Activated CD8-positive, alpha-beta memory T cell treated with anti-CD3 and anti-CD28 coated beads for 24 hours (primary cell): ENCODE results near the gene MLLT3.

ENCODE experiments used
- DNase-seq: peaks from one replicate; pipeline ENCODE4 v3.0.0-alpha.2; 2020

MLLT3 gene

GRCh38 chr9:20407013-20407412 is 215.3 kb downstream of the MLLT3 start:
- DNase-seq = no peak

DNA sequence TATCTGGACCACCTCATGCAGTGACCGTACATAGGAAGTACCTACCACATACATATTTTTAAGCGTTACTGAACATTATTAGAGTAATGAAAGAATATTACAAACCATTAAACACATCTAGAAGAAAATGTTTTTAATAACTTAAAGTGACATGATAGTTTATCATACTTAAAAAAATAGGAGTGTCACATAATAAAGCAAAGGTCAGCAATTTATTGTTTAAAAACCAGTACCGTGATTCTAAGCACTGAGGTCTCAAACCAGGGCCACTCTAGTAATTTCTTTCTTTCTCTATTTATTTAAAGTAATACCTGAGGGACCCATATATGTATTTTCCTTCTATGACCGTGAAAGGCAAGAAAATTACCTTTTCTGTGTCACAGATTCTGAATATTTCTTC is 216.0 kb downstream of the MLLT3 start:
- no peak for DNase-seq

GRCh38 chr9:20405616-20406015 is 216.7 kb downstream of the MLLT3 start:
- no peak for DNase-seq

DNA sequence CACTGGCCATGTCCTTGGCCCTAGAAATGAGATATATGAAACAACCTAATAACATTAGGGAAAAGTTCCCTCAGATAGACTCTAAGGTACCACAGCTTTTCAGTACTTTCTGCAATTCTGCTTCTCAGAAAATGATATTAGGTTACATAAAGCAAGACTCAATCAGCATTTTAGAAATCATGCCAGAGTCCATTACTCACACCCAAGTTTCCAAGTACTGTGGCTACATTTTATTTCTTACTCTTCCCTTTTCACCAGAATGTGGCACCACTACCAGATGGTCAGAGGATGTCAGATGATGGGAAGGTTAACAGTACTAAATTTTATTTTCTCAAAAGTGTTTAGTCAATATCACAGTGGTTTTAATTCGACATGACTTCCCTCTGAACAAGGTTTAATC is 217.2 kb downstream of the MLLT3 start:
- DNase-seq = no peak

GRCh38 chr9:20404192-20404813 is 218.0 kb downstream of the MLLT3 start:
- DNase-seq = no peak

DNA sequence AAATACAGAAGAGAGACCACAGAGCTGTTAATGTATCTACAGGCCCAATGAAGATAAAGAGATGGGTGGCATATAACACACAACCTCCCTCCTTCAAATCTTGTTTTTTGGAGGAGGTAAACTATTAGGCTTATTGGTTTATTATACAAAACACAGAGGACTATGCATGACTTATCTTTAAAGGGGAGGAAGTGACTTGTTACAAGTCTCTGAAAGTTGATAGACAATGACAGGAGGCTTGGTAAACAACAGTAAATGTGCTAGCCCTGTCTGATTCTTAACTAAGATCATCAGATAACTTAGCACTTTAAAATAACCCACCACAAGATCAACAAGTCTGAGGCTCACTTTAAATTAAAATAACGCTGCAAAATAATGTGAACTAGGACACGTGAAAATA is 219.0 kb downstream of the MLLT3 start:
- no peak for DNase-seq

GRCh38 chr9:20402273-20402875 is 219.9 kb downstream of the MLLT3 start:
- no peak for DNase-seq

DNA sequence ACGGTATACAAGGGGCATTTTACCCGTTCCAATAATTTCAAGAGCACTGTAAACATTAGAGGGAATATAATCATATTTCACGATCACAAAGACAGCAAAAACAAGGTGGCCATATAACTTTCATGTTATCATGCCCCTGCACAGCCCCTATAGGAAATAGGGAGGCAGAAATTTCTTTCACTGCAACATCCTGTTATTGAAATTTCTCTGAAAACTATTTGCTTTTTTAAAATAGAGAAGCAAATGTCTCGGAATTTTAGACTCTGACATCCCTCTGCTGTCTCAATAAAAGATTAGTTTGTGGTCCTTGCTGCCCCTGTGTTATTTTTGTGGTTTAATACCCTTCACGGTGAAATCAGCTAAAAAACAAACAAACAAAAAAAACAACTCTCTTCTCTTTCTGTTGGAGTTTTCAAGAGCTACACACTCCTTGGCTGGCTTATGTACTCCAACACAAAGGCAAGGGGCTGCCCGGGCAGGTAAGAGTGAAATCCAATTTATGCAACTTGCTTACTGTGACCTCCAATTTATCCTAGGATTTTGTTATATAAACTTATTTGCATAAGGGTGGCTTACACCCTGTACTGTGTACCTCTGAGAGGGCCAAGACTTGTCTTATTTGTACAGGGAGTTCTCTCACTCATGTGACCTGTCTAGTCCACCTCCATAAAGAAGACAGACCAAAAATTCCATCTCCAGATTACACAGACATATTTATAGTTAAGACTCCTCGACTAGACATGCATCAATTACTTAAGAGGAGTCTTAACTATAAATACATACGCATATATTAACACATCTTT is 223.6 kb downstream of the MLLT3 start:
- DNase-seq = no peak

GRCh38 chr9:20397348-20397747 is 225.0 kb downstream of the MLLT3 start:
- no peak for DNase-seq

- DNase-seq = no peak
Observed at GRCh38 chr9:20396509-20396908, 225.8 kb downstream of the MLLT3 start.

DNA sequence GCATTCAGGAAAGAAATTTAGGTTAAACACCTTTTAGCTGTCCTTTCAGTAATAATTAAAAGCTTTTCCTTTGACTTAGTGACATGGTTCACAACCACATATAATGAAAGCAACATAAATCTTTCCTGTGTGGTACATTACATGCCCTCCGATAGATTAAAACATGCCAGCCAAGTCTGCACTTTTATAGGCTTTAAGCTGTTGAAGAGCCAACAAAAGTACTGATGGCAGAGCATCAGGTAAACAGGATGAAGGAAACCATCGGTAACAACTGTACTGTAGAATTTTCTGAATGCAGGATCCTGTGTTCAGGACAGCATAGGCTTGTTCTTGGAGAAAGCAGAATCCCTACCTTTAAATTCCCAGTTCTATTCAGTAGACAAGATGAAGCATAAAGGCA is 226.6 kb downstream of the MLLT3 start:
- no peak for DNase-seq

DNA sequence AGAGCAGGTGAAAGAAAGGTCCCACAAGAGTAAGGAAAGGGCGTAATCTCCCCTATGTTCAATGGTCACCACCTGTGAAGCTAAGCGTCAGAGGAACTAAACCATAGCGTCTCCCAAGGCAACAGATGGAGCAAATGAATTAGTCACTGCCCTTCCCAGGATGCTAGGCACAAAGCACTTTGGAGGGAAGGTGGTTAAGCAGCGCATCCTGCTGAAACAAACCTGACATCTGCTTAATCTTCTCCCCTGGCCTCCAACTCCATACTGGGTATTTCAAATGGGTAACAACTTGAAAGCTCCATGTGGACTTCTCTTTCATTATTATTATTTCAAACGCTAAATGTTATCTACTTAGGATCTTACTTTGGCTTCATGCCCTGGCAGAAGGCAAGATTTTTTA is 227.3 kb downstream of the MLLT3 start:
- no peak for DNase-seq

- DNase-seq = no peak
Observed at GRCh38 chr9:20391208-20391607, 231.1 kb downstream of the MLLT3 start.

DNA sequence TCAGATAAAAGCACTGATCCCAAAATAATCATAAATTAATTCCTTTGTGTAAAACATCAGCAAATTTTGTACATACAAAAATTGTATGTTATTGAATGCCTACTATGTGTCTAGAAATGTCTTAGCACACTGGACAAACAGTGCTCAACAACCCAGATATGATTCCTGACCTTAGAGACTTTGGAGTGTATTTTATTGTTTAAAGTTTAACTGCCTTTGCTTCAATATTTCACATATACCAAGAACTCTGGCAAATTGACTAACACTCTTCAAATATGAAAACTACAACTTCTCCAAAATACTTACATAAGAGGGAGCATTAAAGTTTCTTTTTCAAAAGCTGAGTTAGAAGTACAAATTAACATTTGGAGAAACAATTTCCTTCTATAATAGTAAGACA is 231.9 kb downstream of the MLLT3 start:
- no peak for DNase-seq

DNA sequence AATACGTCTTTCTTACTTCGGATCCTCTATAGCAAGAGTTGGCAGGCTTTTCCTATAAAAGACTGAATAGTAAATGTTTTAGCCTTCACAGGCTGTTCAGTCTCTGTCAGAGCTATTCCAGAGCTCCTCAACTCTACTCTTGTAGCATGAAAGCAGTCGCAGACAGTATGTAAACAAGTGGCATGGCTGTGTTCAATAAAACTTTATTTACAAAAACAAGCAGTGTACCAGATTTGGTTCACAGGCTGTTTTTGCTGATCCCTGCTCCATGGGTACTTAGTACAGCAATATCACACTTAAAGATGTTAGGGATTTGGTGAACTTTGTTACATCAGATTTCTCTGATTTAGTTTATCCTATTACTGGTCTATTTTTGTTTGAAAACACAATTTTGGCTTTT is 235.2 kb downstream of the MLLT3 start:
- DNase-seq = no peak

GRCh38 chr9:20384642-20385041 is 237.7 kb downstream of the MLLT3 start:
- DNase-seq = no peak

DNA sequence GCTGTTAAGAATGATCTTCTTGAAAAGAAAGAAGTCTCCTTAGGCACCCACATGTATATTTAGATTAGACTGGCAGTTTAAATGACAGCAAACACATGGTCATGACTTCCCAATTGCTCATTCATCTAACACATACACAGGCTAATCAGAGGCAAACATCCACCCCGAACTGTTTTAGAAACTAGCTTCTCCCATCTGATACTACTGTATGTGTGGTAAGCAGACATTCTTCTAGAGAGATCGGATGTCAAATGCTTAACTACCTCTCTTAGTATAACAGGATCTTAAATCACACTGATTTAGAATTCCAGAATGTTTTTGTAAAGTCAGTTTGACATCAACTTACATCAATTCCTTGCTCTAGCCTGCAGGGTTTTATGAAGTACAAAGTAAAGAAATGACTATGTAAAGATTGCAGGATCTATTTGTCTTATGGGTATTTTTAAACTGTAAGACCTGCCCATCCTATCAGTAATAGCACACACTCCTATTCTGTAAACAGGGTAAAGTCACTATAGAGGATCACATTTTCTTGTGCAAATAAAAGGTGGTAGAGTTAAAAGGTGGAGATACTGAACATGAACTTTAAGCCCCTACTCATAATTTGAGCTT is 239.7 kb downstream of the MLLT3 start:
- DNase-seq = no peak

DNA sequence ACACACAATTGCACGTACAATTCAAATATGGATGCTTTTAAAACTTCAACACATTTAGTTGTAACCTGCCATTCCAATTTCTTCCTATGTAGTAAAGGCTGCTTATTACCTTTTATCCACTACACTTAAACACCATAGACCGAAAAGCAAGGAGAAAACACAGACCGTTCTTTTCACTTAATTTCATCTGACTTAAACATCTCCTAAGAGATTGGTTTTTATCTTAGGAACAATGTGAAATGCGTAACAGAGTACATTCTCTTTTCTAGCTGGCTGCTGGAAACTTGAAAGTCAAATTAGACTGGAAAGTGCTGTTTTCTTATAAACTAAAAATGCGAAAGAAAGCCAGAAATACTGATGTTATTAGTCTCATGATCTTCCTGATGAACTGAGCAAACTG is 241.8 kb downstream of the MLLT3 start:
- no peak for DNase-seq

GRCh38 chr9:20379804-20380225 is 242.5 kb downstream of the MLLT3 start:
- DNase-seq = no peak

- DNase-seq = no peak
Observed at GRCh38 chr9:20378851-20379250, 243.4 kb downstream of the MLLT3 start.

DNA sequence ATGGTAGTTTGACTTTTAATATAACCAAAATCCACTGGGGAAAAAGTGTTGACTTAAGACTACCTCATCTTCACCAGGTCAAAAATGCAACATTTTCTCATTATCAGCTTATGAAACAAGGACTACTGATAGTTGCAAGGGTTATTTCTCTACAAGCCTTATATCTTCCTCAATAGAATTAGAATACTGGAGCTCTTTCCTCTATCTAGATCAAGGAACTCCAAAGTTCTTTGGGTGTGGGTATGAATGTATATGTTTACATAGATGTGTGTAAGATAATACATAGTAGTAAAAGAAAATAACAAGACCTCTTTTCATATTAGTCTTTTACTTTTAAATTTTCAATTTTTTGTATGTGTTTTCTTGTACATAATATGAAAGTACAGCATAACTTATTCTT is 244.5 kb downstream of the MLLT3 start:
- no peak for DNase-seq

DNA sequence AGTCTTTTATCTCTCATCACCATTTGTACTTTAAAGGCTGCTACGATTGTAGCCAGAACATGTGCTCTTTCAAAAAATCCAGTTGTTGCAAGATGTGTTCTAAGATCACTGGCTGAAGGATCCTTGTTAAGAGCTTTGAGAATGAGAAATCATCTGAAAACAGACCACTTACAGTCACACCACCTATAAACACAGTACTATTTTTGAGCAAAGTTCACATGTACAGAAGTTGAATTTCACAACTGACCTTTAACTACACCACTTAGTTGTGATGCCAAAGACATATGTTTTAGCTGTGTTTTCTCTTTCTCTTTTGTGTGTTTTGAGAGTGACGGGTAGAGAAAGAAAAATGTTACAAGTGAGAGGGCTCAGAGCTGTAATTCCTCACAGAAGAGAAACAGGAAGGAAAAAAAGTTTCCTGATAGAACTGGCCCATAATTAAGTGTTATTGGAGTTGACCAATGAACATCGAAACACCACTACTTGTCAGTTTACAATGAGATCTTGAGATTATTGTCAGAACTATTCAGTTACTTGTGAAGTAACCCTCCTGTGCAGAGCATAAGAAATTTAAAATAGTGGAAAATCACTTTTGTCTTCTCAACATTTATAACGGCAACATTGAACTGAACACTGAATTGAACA is 245.4 kb downstream of the MLLT3 start:
- no peak for DNase-seq

DNA sequence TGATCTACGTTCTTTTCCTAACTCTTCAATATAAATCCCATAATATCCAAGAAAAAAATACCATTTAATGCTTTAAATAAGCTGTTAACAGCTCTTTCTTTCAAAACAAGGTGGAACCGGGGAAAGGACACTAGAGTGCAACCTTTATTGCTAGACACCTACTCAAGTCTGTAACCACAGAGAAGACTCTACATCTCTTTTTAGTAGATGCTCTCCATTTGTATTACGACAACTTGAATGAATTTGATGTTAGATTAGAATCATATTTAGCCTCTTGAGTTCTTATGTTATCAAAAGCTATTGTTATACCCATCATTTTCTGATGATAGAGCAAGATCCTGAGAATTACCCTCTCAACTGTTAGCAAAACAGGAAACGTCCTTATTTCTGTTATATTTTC is 246.3 kb downstream of the MLLT3 start:
- DNase-seq = no peak
